ENCODE data around the gene AKIRIN2.

GRCh38 chr6:87705070-87705691 is 3.1 kb upstream of the AKIRIN2 start:
- TF ChIP-seq ZNF274 (IDR thresholded peaks at IDR 0.05; ENCODE audit: low read depth, low read length) (no peak), SUZ12 (IDR thresholded peaks at IDR 0.05; ENCODE audit: extremely low read depth, insufficient read depth, insufficient read length) (no peak), YY1 (IDR thresholded peaks at IDR 0.05; ENCODE audit: insufficient read depth, insufficient read length) (no peak)
